HTERT RPE-1 (cell line): ENCODE data around the gene PRKAG2.

Source experiments
- in situ Hi-C: fragments of 300-500 bp; cut with MboI; formaldehyde crosslinking; loops from 4 replicates; pipeline ENCODE4 v1.14.3; 2020; ENCODE audit warnings: low sequenced_read_pairs

Gene PRKAG2

DNA sequence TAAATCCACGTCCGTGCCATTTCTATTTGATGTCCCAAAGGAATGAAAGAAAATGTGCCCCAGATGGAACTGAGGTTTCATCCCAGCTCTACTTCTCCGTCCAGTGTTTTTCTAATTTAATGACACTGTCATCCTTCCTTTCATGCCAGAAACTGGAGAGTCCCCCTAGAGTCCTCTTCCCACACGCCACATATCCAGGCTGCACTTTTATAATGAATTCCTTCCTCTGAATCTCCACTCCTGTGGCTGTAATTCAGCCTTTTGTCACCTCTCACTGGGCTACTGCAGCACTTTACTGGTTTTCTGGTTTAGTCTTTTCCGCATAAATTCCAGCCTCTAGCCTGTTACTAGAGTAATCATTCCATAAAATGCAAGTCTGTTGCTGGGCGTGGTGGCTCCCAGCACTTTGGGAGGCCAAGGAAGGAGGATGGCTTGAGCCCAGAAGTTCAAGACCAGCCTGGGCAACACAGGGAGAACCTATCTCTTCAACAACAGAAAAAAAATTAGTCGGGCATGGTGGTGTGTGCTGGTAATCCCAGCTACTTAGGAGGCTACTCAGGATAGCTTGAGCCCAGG, 214.6 kb downstream of the PRKAG2 start:
- in situ Hi-C loops = no loop called here

DNA sequence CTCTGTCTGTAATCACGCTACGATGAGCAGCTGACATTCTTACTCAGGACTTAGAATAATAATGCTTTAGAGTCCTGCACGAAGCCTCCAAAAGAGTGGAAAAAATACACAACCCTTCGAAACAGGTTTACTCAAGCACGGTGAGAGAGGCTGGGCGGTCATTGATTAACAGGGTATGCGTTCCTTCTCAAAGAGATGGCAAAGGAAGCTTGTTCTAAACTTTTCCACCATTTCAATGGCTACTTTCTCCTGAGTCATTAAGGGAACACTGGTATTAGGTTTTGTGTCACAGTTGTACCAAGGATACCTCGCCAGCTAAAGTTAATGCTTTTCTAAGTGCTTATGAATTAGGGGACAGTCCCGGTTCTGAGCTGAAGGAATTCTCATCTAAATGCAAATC, 215.3 kb downstream of the PRKAG2 start:
- in situ Hi-C loops = no loop called here

DNA sequence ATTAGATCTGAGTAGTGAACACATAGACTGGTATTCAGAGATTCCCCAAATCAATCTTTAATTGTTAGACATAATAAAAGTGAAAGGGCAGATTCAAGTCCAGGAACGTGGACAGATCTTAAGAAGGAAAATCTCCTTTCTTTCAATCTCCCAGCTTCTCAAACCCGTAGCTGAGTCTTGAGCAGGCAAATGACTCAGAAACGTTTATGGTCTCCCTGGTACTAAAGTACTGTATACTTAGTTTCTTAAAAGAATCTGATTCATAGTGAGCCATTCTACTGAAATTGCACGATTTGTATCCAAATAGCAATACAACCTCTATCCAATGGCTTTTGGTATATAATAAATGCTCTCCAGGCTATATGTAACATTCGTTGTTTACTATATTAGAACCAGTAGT, 216.8 kb downstream of the PRKAG2 start:
- in situ Hi-C loops = no loop called here

DNA sequence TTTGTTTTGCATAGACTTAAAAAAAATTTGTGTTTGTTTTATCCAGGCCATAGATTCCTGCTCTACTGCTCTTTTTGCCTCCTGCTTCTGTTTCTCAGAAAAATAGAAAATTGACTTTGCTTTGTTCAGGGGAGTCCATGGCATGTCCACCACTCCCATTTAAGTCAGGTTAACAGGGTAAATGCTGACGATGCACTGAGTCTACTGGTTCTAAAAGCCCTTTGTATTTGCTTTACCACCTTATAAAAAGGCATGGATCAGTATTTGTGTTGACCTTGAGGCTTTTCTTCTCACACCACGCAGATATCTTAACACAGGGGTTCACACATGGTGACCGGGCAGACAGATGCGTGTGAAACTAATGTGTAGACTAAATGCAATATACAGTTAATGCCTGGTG, 217.7 kb downstream of the PRKAG2 start:
- in situ Hi-C loops = no loop called here

DNA sequence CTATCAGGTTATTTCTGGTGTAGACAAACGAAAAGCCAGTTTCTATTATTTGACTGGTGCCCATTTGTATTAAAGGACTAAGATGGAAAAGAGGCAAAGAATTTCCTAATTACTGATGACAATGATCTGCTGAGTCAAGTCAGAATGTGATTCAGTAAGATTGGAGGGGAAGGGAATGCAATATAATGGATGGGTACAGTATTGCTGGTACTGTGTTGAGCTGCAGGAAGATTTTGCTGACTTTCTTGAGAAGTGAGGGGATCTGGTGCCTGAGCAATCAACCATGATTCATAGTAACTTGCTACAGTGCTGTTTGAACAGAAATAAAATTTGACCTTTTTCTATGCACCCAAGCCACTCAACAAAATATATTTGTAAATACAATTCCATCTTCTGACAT, 218.1 kb downstream of the PRKAG2 start:
- in situ Hi-C loops = no loop called here

DNA sequence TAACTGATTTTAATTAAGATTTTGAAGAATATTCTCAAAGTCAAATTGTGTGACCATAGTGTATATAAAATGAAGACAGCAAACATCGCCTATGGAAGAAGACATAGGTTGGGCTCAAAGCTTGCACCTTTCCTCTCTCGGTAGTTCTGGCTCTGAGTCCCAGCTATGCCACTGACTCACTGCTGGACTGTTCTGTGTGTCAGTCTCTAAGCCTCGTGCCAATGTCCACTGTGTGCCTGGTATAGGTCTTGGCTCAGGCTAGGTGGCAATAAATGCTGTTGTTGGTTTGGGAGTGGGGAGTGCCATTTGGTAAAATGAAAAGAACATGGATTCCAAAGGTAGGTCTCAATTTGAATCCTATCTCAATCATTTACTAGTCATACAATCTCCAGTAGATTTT, 219.7 kb downstream of the PRKAG2 start:
- in situ Hi-C loops = no loop called here

DNA sequence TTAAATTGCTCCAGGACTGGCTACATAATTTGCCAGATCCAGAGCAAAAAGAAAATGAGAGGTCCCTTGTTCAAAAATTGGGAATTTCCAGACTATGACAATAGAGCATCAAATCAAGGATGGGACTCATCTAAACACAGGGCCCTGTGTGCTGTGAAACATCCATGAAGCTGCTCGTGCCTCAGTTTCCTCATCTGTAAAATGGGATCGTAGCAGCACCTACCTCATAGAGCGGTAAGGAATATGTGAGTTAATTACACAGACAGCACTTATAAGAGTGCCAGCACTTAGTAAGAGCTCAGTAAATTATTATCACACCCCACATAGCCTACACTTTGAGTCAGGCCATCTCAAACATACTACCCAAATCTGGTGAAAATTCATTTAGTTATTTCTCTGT, 221.4 kb downstream of the PRKAG2 start:
- in situ Hi-C loops = no loop called here

DNA sequence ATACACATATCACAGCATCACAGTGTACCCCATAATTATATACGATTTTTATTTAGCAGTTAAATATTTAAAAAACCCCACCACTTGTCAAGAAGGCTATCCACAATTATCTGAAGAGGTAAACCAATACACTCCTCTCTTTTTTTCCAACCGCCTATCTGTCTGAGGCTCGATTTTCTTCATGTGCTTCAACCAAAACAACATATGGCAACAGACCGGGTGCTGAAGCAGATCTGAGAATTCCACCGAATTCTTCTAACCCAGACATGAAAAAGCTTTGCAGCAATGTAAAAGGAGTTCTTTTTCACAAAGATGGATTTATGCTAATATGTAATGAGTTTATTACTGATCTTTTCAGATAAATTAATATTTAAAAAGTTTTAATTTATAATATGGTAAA, 224.8 kb downstream of the PRKAG2 start:
- in situ Hi-C loops = no loop called here

DNA sequence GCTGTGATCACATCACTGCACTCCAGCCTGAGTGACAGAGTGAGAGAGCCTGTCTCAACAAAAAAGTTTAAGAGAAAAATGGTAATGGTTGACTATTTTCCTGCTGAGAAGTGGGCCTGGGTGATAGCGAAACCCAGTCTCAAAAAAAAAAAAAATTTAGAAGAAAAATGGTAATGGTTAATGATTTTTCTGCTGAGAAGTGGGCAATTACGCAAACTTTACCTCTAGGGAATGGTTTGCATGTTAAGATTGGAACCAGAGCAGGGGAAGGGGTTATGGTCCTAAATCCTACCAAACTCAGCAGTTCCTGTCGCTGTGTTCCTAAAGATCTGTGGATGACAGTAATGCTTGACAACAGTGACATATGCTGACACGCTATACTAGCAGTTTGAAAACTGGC, 226.8 kb downstream of the PRKAG2 start:
- in situ Hi-C loops = no loop called here

DNA sequence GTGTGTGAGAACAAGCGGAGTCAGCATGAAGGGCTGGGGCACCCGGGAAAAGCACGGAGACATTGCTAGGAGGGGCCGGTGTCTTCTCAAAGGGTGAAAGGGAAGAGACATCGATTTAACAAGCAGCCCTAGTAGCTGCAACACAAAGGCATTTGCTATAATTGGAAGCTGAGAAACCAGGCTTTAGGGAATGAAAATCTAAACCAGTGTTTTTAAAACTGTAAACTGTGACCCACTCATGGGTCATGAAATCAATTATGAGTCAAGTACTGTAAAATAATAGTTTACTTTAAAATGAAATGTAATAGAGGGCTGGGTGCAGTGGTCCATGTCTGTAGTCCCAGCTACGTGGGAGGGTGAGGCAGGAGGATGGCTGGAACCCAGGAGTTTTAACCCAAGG, 228.5 kb downstream of the PRKAG2 start:
- in situ Hi-C loops = no loop called here

DNA sequence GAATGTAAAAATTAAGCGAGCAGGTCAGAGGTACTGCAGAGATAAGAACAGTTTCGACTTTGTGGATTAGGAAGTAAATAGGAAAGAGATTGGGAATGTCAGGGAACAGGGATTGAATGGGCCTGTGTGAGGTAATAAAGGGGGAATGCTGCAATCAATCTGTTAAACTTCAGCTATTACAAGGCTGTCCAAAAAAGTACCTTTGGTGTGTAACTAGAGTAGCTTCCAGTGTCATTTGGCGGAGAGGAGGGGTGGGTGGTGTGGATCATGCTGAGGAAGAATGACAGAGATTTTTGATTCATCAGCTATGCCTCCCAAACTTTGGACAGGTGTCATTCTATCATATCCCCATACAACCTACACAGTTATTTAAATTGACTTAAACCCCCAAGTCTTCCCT, 229.0 kb downstream of the PRKAG2 start:
- in situ Hi-C loops = no loop called here

DNA sequence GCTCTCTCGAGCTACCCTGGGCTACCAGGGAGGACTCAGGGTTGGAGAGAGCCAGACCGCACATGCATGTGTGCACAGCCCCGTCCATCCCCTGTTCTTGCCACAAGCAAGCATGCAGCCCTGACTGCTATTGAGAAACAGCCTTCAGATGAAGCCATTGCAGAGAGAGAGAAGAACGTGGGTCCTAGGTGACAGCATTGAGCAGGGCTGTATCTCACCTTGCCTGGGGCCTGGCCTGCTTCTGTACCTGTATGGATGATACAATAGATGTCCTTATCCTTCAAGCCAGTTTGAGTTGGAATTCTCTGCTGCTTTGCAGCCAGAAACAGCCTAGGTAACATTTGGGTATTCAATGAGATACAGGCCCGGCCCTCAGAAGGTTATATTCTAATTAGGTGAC, 229.9 kb downstream of the PRKAG2 start:
- in situ Hi-C loops = no loop called here

DNA sequence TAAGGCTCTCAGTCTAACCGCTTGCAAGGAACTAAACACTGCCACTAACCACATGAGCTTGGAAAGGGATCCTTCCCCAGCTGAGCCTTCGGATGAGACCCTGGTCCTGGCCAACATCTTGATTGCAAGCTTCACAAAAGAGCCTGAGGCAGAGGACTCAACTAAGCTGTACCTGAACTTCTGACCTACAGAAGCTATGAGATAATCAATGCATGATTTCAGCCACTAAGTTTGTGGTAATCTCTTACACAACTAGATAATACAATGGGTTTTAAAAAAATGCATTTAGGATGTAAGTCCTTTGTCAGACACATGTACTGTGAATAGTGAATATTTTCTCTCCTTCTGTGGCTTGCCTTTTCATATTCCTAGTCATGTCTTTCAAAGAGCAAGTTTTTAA, 231.6 kb downstream of the PRKAG2 start:
- in situ Hi-C loops = no loop called here

DNA sequence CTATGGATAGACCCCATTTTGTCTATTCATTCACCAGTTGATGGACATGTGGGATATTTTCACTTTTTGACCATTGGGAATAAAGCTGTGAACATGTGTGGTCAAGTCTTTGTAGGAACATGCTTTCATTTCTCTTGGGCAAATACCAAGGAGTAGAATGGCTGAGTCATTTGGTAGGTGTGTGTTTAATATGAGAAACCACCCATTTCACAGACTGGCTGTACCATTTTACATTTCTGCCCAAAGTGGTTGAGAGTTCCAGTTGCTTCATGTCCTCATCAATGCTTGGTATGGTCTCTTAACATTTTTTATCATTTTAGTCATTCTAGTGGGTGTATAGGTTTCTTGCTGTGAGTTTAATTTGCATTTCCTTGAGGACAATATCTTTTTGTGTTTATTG, 232.4 kb downstream of the PRKAG2 start:
- in situ Hi-C loops = no loop called here

DNA sequence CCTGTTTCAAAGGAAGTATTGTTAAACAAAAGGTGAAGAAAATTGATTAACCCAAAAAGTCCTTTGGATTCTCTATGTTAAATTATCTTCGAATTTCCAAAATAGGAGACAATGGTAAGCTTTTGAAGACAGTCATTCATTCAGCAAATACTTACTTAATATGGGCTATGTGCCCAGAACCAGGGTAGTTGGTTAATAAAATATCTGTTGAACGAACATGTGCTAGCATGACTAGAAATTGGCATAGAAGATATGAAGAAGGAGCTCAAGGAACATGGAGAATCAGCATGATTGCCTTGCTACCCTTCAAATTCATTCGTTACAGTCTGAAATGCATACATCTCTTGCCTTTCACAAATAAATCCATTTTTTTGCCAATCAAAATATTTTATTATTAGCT, 234.2 kb downstream of the PRKAG2 start:
- in situ Hi-C loops = no loop called here

DNA sequence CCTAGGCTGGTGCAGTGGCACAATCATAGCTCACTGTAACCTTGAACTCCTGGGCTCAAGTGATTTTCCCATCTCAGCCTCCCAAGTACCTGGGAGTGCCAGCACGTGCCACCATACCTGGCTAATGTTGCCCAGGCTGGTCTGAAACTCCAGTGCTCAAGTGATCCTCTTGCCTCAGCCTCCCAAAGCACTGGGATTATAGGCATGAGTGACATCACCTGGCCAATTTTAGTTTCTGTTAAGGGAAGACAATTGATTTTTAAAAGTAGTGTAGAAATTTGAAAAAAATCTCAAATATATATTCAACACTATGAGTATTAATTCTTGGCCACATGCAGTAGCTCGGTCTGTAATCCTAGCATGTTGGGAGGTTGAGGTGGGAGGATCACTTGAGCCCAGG, 235.3 kb downstream of the PRKAG2 start:
- in situ Hi-C loops = no loop called here

DNA sequence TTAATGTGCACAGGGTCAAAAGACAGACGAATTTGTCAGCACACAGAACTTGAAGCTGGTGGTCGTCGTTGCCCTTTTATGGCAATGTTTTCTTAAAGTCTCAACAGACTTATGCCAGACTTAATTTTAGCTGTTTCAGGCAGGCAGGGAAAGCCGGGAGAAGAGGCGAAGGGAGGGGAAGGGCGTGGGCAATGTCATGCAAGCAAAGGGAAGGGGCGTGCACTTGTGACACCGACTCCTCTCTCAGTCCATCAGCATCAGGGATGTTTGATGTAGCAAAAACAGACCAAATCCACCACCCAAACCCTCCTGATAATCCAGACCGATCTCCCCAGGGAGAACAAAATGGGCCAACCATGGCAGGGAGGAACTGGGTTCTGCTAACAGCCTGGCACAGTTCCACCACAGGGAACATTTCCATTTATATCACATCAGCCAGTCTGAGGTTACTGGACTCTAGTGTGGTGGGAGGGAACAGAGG, 239.1 kb downstream of the PRKAG2 start:
- in situ Hi-C loops = no loop called here

DNA sequence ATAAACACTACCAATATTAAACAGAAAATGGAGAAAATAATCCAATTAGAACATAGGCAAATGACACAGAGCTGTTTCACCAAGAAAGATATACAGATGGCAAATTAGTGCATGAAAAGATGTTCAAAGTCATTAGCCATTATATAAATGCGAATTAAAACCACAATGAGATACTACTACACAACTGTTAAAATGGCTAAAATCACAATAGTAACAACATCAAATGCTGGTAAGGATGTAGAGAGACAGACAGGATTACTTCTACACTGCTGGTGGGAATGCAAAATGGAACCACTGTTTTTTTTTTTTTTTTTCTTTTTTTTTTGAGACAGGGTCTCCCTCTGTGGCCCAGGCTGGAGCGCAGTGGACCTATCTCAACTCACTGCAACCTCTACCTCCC, 242.3 kb downstream of the PRKAG2 start:
- in situ Hi-C loops = no loop called here

DNA sequence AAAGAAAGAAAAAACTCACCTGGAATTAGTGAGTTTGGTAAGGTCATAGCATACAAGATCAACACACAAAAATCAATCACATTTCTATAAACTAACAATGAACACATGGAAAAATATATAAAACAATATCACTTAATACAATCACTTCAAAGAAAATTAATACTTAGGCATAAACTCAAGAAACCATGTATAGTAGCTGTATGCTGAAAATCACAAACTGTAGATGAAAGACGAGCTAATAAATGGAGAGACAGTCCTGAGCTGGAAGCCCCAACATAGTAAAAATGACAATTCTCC, 243.5 kb downstream of the PRKAG2 start:
- in situ Hi-C loops = no loop called here

DNA sequence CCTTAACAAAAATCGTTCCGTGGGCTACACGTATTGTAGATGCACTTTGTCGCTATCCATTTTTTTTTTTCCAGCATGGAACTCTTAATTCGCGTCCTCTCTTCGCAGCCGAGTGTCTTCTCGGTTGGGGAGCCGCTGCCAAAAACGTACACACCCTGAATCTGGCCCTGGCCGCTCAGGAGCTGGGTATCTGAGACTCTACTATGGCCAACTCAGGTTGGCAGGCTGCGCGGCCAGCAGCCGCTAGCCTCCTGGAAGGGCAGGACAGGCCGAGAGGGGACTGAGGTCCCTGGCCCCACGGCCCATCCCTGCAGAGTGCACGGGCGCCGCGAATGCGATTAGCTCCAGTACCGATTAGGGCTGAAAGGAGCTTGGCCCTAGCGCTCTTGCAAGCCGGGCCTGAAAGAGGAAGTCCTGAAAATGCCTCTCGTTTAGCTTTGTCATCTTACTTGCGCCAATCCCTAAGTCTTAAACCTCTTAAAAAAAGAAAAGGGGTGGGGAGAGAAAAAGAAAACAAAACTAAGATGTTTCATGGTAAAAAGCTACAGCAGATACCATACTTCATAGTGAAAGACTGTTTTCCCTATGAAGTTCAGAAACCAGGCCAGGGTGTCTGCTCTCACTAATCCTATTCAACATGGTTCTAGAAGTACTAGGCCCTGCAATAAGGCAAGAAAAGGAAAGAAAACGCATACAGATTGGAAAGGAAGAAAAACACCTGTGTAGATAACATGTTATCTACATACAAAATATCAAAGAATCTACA, 244.0 kb downstream of the PRKAG2 start:
- in situ Hi-C loops = no loop called here

DNA sequence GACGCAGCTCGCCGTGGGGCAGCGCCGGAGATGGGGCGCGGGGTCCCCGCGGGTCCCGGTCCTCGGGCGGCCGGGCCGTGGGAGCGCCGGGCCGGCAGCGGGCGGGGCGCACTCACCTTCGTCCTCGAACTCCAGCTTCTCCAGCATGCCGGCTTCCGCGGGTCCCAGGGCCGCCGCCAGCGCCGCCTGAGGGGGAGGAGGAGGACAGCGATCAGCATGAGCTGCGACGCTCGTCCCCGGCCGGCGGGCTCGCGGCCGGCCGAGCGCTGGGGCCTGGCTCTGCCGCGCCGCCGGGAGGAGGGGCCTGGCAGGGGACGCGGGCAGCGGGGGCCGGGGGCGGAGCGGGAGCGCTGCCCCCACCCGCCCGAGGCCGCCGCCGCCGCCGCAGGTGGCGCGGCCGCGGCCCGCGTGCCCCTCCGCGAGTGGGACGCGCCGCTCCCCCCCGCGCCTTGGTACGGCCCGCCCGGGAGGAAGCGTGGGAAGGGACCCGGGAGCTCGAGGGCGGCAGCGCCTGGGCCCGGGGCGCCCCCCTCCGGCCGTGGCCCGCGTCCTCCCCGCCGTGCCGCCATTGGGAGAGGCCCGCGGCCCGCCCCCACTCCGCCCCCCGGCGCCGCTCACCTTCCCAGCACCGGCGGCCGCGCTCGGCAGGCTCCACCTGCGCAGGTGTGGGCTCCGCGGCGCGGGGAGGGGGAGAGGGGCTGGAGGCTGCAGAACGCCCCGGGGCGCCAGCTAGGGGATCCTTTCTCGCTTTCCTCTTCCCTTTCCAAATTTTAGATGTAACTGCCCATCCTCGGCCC, 244.8 kb downstream of the PRKAG2 start:
- in situ Hi-C loops = no loop called here

DNA sequence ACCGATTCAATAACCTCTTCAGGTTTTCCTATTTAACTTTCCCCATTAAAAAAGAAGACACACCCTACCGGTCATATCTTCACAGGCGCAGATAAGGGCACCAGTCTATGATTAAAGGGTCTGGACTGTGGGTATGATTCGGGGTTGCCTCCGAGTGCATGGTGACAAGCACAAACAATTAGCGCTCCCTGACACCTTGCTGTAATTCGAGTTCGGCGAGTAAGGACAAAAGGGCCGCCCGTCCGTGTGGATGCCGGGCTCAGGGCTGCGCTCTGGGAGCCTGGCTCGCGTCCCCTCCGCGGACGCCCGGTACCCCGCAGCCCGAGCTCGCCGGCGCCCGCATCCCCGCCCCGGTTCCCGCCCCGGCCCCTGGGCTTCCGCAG, 245.4 kb downstream of the PRKAG2 start:
- in situ Hi-C loops = no loop called here
